GM19328 (cell line): ENCODE data around the gene AFM.
A peak's percentile ranks its signal among the peaks of the same experiment; 100 is the strongest.
"Not testable (repeated sequence)": the region's sequence is repeated elsewhere in the genome, so short reads cannot be mapped to it uniquely, and the experiment has no call there.

Experiments
- ATAC-seq: cut with Tn5 transposase; IDR thresholded peaks from one replicate; pipeline ENCODE4 v1.9.1; 2021; ENCODE audit warnings: mild to moderate bottlenecking, moderate library complexity; ENCODE audit not compliant: unreplicated experiment

The AFM gene

GRCh38 chr4:73501664-73502265 lies 20.2 kb downstream of the AFM start:
- no peak for ATAC-seq

- ATAC-seq, result no peak
These were observed 24.0 kb downstream of the AFM start for GRCh38 chr4:73505567-73505966.

- ATAC-seq, result no peak
These were observed 26.0 kb downstream of the AFM start for GRCh38 chr4:73507541-73507940.

- no peak for ATAC-seq
These were observed 27.1 kb downstream of the AFM start for GRCh38 chr4:73508651-73509050.

GRCh38 chr4:73518340-73518739 lies 36.8 kb downstream of the AFM start:
- ATAC-seq, result no peak

GRCh38 chr4:73520821-73521220 lies 39.3 kb downstream of the AFM start:
- no peak for ATAC-seq

GRCh38 chr4:73523126-73523525 lies 41.6 kb downstream of the AFM start:
- no peak for ATAC-seq

- ATAC-seq, result no peak
These were observed 44.1 kb downstream of the AFM start for GRCh38 chr4:73525611-73526010.

- ATAC-seq, result peak; percentile 50
These were observed 45.7 kb downstream of the AFM start for GRCh38 chr4:73527196-73527595.

GRCh38 chr4:73528171-73528570 lies 46.6 kb downstream of the AFM start:
- ATAC-seq, result no peak

GRCh38 chr4:73533515-73534422 lies 52.2 kb downstream of the AFM start:
- no peak for ATAC-seq

GRCh38 chr4:73538162-73538561 lies 56.6 kb downstream of the AFM start:
- no peak for ATAC-seq

- ATAC-seq, result no peak
These were observed 57.8 kb downstream of the AFM start for GRCh38 chr4:73539386-73539785.

- no peak for ATAC-seq
These were observed 59.3 kb downstream of the AFM start for GRCh38 chr4:73540826-73541225.

- ATAC-seq, result no peak
These were observed 59.7 kb downstream of the AFM start for GRCh38 chr4:73541251-73541650.

GRCh38 chr4:73544620-73545019 lies 63.1 kb downstream of the AFM start:
- no peak for ATAC-seq

- not testable (repeated sequence) for ATAC-seq
These were observed 69.3 kb downstream of the AFM start for GRCh38 chr4:73550865-73551264.
